ENCODE data around the gene ZFC3H1. TPM values are rescaled to one million over a fixed set of nuclear protein-coding genes. Genes with fewer than 3 reads are reported as not detected.
A peak's percentile ranks its signal among the peaks of the same experiment; 100 is the strongest.
"Not testable (repeated sequence)": the region's sequence is repeated elsewhere in the genome, so short reads cannot be mapped to it uniquely, and the experiment has no call there.

Gene ZFC3H1
- 100 to 1,000 TPM in 1 of 2 donors, 10 to 100 TPM in 1; 61.6 to 111 TPM for total RNA-seq

GRCh38 chr12:71663561-71664410 is at the start of gene ZFC3H1, which contains the start of gene THAP2:
Gene ZFC3H1, minus strand, starts transcription at chr12:71663848. Its CDS starts 238 bp downstream, at chr12:71663610.
Gene THAP2, plus strand, starts transcription at chr12:71664301. Its CDS starts 209 bp downstream, at chr12:71664510.
- H3K9me3 Mint-ChIP-seq, result no peaks in the 10 kb centered on the region
- peak within 1 kb of the TSS; percentile 98 for H3K4me3 Mint-ChIP-seq
- ATAC-seq (replicated peaks), result peak; percentile 81
- H3K27me3 Mint-ChIP-seq, result no peaks in the 10 kb centered on the region
- peaks cover 20% of the 10 kb centered on the region for H3K4me1 Mint-ChIP-seq
- H3K36me3 Mint-ChIP-seq (ENCODE audit: low read depth), result peaks cover 50% of the 10 kb centered on the region
- H3K27ac Mint-ChIP-seq, result peak within 1 kb of the TSS; percentile 100

GRCh38 chr12:71710276-71711125 is 46.9 kb upstream of the ZFC3H1 start:
- H3K27me3 Mint-ChIP-seq, result peaks cover 7% of the 10 kb centered on the region
- no peaks in the 10 kb centered on the region for H3K36me3 Mint-ChIP-seq (ENCODE audit: low read depth)
- H3K4me1 Mint-ChIP-seq, result peaks cover 5% of the 10 kb centered on the region
- no peak overlapping the region for H3K27ac Mint-ChIP-seq
- peak; percentile 82 for ATAC-seq (replicated peaks)
- peaks cover 15% of the 10 kb centered on the region for H3K9me3 Mint-ChIP-seq
- H3K4me3 Mint-ChIP-seq, result no peak overlapping the region

- H3K4me1 Mint-ChIP-seq, result peaks cover 5% of the 10 kb centered on the region
- H3K27ac Mint-ChIP-seq, result no peak overlapping the region
- ATAC-seq (replicated peaks), result no peak
- no peak overlapping the region for H3K4me3 Mint-ChIP-seq
- H3K27me3 Mint-ChIP-seq, result peaks cover 7% of the 10 kb centered on the region
- no peaks in the 10 kb centered on the region for H3K36me3 Mint-ChIP-seq (ENCODE audit: low read depth)
- peaks cover 11% of the 10 kb centered on the region for H3K9me3 Mint-ChIP-seq
Measured at GRCh38 chr12:71708658-71709057, 45.0 kb upstream of the ZFC3H1 start.

- Mint-ChIP-seq H3K36me3 (ENCODE audit: low read depth) (peaks cover 15% of the 10 kb centered on the region), H3K27ac (no peak overlapping the region), H3K4me1 (peaks cover 5% of the 10 kb centered on the region), H3K9me3 (no peaks in the 10 kb centered on the region), H3K4me3 (no peak overlapping the region), H3K27me3 (no peaks in the 10 kb centered on the region)
- ATAC-seq (replicated peaks), result no peak
Measured at GRCh38 chr12:71704920-71705319, 41.3 kb upstream of the ZFC3H1 start.

GRCh38 chr12:71703206-71703605 is 39.6 kb upstream of the ZFC3H1 start:
- H3K27me3 Mint-ChIP-seq, result no peaks in the 10 kb centered on the region
- H3K4me3 Mint-ChIP-seq, result no peak overlapping the region
- peaks cover 32% of the 10 kb centered on the region for H3K36me3 Mint-ChIP-seq (ENCODE audit: low read depth)
- peaks cover 4% of the 10 kb centered on the region for H3K4me1 Mint-ChIP-seq
- no peak overlapping the region for H3K27ac Mint-ChIP-seq
- no peak for ATAC-seq (replicated peaks)
- no peaks in the 10 kb centered on the region for H3K9me3 Mint-ChIP-seq

- Mint-ChIP-seq H3K36me3 (ENCODE audit: low read depth) (peaks cover 38% of the 10 kb centered on the region), H3K27me3 (no peaks in the 10 kb centered on the region), H3K9me3 (no peaks in the 10 kb centered on the region), H3K27ac (no peak overlapping the region), H3K4me3 (no peak overlapping the region), H3K4me1 (no peaks in the 10 kb centered on the region)
- no peak for ATAC-seq (replicated peaks)
Measured at GRCh38 chr12:71702590-71702989, 38.9 kb upstream of the ZFC3H1 start.

- H3K4me3 Mint-ChIP-seq; H3K4me1 Mint-ChIP-seq; H3K27ac Mint-ChIP-seq; H3K27me3 Mint-ChIP-seq; ATAC-seq (replicated peaks); H3K9me3 Mint-ChIP-seq: not testable (repeated sequence)
- H3K36me3 Mint-ChIP-seq (ENCODE audit: low read depth), result peaks cover 42% of the 10 kb centered on the region
Measured at GRCh38 chr12:71702181-71702580, 38.5 kb upstream of the ZFC3H1 start.

GRCh38 chr12:71695782-71696181 is 32.1 kb upstream of the ZFC3H1 start:
- Mint-ChIP-seq H3K27me3 (no peaks in the 10 kb centered on the region), H3K36me3 (ENCODE audit: low read depth) (peaks cover 42% of the 10 kb centered on the region)
- ATAC-seq (replicated peaks), result no peak

GRCh38 chr12:71694099-71694820 is 30.6 kb upstream of the ZFC3H1 start:
- Mint-ChIP-seq H3K4me3 (no peak overlapping the region), H3K4me1 (peaks cover 8% of the 10 kb centered on the region), H3K27me3 (no peaks in the 10 kb centered on the region)

More at GRCh38 chr12:71695782-71696181, 32.1 kb upstream of the ZFC3H1 start:
- Mint-ChIP-seq H3K4me1 (peaks cover 8% of the 10 kb centered on the region), H3K9me3 (no peaks in the 10 kb centered on the region), H3K27ac (no peak overlapping the region), H3K4me3 (no peak overlapping the region)

GRCh38 chr12:71693651-71694050 is 30.0 kb upstream of the ZFC3H1 start:
- not testable (repeated sequence) for H3K27ac Mint-ChIP-seq; H3K4me3 Mint-ChIP-seq; H3K4me1 Mint-ChIP-seq; H3K9me3 Mint-ChIP-seq; ATAC-seq (replicated peaks); H3K27me3 Mint-ChIP-seq
- H3K36me3 Mint-ChIP-seq (ENCODE audit: low read depth), result peaks cover 24% of the 10 kb centered on the region

More at GRCh38 chr12:71694099-71694820, 30.6 kb upstream of the ZFC3H1 start:
- H3K9me3 Mint-ChIP-seq, result no peaks in the 10 kb centered on the region
- peaks cover 29% of the 10 kb centered on the region for H3K36me3 Mint-ChIP-seq (ENCODE audit: low read depth)
- no peak overlapping the region for H3K27ac Mint-ChIP-seq
- no peak for ATAC-seq (replicated peaks)

- H3K9me3 Mint-ChIP-seq, result no peaks in the 10 kb centered on the region
- no peak overlapping the region for H3K27ac Mint-ChIP-seq
- no peaks in the 10 kb centered on the region for H3K27me3 Mint-ChIP-seq
- peaks cover 19% of the 10 kb centered on the region for H3K36me3 Mint-ChIP-seq (ENCODE audit: low read depth)
- ATAC-seq (replicated peaks), result no peak
- H3K4me1 Mint-ChIP-seq, result peaks cover 8% of the 10 kb centered on the region
- H3K4me3 Mint-ChIP-seq, result no peak overlapping the region
Measured at GRCh38 chr12:71693126-71693525, 29.5 kb upstream of the ZFC3H1 start.

- Mint-ChIP-seq H3K36me3 (ENCODE audit: low read depth) (peaks cover 6% of the 10 kb centered on the region), H3K4me1 (peaks cover 14% of the 10 kb centered on the region), H3K4me3 (no peak overlapping the region), H3K9me3 (no peaks in the 10 kb centered on the region), H3K27me3 (no peaks in the 10 kb centered on the region), H3K27ac (no peak overlapping the region)
- ATAC-seq (replicated peaks), result no peak
Measured at GRCh38 chr12:71691504-71692129, 28.0 kb upstream of the ZFC3H1 start.

- Mint-ChIP-seq H3K27ac (no peak overlapping the region), H3K4me3 (no peak overlapping the region), H3K36me3 (ENCODE audit: low read depth) (no peaks in the 10 kb centered on the region), H3K9me3 (no peaks in the 10 kb centered on the region), H3K27me3 (no peaks in the 10 kb centered on the region), H3K4me1 (peaks cover 10% of the 10 kb centered on the region)
- no peak for ATAC-seq (replicated peaks)
Measured at GRCh38 chr12:71688961-71689570, 25.4 kb upstream of the ZFC3H1 start.

Measured in activated T-helper 17 cell treated with anti-CD3 and anti-CD28 coated beads, Interleukin-2, amount 50 U/mL, for 72 hours (primary cell).